Fibroblast of lung (primary cell): ENCODE data around the gene MBD5. TPM values are rescaled to one million over a fixed set of nuclear protein-coding genes. Genes with fewer than 3 reads are reported as not detected.

Source experiments
- DNase-seq, 2 donors: peaks; one replicate each; pipeline versions ENCODE4 v3.0.0 to v3.0.0-alpha.2; 2010; ENCODE audit warnings: low read depth in 2 of 2
- H2AFZ ChIP-seq: 2 replicates; pipeline ENCODE4 v1.5.1; 2012; ENCODE audit warnings: low read length, control low read depth, inconsistent platforms
- H3K27ac ChIP-seq: 2 replicates; pipeline ENCODE4 v1.5.1; 2011; ENCODE audit warnings: low read length, control low read depth; ENCODE audit not compliant: insufficient read depth
- H3K27me3 ChIP-seq: 2 replicates; pipeline ENCODE4 v1.5.1; 2011; ENCODE audit warnings: mild to moderate bottlenecking, low read length; ENCODE audit not compliant: control insufficient read depth, insufficient read depth
- H3K36me3 ChIP-seq: 2 replicates; pipeline ENCODE4 v1.5.1; 2011; ENCODE audit warnings: low read length; ENCODE audit not compliant: control insufficient read depth, insufficient read depth
- H3K4me1 ChIP-seq: 2 replicates; pipeline ENCODE4 v1.5.1; 2011; ENCODE audit warnings: low read length; ENCODE audit not compliant: control insufficient read depth, insufficient read depth; ENCODE audit errors: extremely low read depth
- H3K4me2 ChIP-seq: 2 replicates; pipeline ENCODE4 v1.5.1; 2011; ENCODE audit warnings: low read length, control low read depth; ENCODE audit not compliant: insufficient read depth; ENCODE audit errors: extremely low read depth
- H3K4me3 ChIP-seq, 4 experiments: fragments of 200-600 bp in 1 of 4; sonication (generic) in 1 of 4; replicated peaks in 1 of 4; 2 replicates each; pipeline ENCODE4 v1.5.1; 2011 to 2016; ENCODE audit warnings: low read length in 4 of 4, low read depth in 3 of 4, mild to moderate bottlenecking in 3 of 4, control low read depth in 2 of 4, inconsistent platforms in 1 of 4, mixed read lengths in 1 of 4; ENCODE audit not compliant: insufficient read depth in 1 of 4; ENCODE audit errors: control extremely low read depth in 1 of 4
- H3K79me2 ChIP-seq: 2 replicates; pipeline ENCODE4 v1.5.1; 2012; ENCODE audit warnings: mild to moderate bottlenecking, low read length, inconsistent platforms; ENCODE audit not compliant: control insufficient read depth, insufficient read depth
- H3K9ac ChIP-seq: 2 replicates; pipeline ENCODE4 v1.5.1; 2011; ENCODE audit warnings: mild to moderate bottlenecking, low read length, control low read depth; ENCODE audit not compliant: insufficient read depth
- H3K9me3 ChIP-seq: 2 replicates; pipeline ENCODE4 v1.5.1; 2012; ENCODE audit warnings: low read depth, low read length; ENCODE audit not compliant: control insufficient read depth, insufficient read depth
- H4K20me1 ChIP-seq: 2 replicates; pipeline ENCODE4 v1.5.1; 2011; ENCODE audit warnings: low read length; ENCODE audit not compliant: control insufficient read depth, insufficient read depth; ENCODE audit errors: extremely low read depth
- EZH2 ChIP-seq: IDR thresholded peaks from 2 replicates; pipeline ENCODE4 v1.5.1; 2012; ENCODE audit warnings: low read length, control low read depth, mild to moderate bottlenecking; ENCODE audit errors: missing control alignments
- polyA plus RNA-seq, 2 donors: library from polyadenylated mRNA; depleted of rRNA in 1 of 2; stranded (reverse) in 1 of 2; unstranded in 1 of 2; fragments of >200 nt; gene quantifications; 2 replicates each; pipeline ENCODE4 v1.2.1, GENCODE V29; 2011 to 2012; ENCODE audit warnings: missing spikeins in 1 of 2
- total RNA-seq: library from RNA; depleted of rRNA; stranded (reverse); fragments of >200 nt; gene quantifications from 2 replicates; pipeline ENCODE4 v1.2.1, GENCODE V29; 2014
- TF ChIP-seq, protein P1 (sequence below), 2 donors: IDR thresholded peaks in 1 of 2; conservative IDR thresholded peaks in 1 of 2; 1 replicate in 1 of 2; 2 replicates in 1 of 2; pipeline ENCODE4 v1.5.1; 2011 to 2012; ENCODE audit warnings: low read length in 2 of 2, control low read depth in 1 of 2, inconsistent platforms in 1 of 2, low read depth in 1 of 2, mild to moderate bottlenecking in 1 of 2

Gene MBD5
- total and polyA plus RNA-seq, 2 donors (not counting 1 experiment from before 2014, with no cell fraction given), result 26.1 to 32.4 TPM

DNA sequence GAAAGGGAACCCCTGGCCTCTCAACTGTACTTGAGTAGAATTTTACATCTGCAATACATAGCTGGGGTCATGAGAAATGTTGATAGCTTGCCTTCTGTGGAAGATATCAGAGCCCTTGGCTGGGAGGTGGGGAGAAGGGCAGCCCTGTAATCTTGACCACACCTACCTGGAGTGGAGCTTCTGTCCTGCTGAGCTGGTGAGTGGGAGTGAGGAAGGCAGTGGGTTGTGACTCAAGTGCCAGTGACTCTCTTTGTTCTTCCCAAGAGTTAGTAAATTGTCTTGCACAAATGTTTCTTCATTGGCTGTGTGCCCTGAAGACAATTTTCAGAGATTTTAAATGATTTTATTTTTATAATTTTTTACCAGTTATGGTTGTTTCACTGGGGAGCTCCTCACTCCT lies 277.3 kb downstream of the MBD5 start:
- no peaks in the 10 kb centered on the region for H4K20me1 ChIP-seq
- H3K79me2 ChIP-seq, result no peaks in the 10 kb centered on the region
- DNase-seq, result peak in 1 of 2 donors; percentile 39
- H3K27ac ChIP-seq, result no peak overlapping the region
- H3K9ac ChIP-seq, result no peak overlapping the region
- H3K4me3 ChIP-seq, result no peak overlapping the region
- H3K27me3 ChIP-seq, result no peaks in the 10 kb centered on the region
- H3K9me3 ChIP-seq, result no peaks in the 10 kb centered on the region
- no peak overlapping the region for H3K4me2 ChIP-seq
- no peak for TF ChIP-seq EZH2
- TF ChIP-seq, protein P1, sequence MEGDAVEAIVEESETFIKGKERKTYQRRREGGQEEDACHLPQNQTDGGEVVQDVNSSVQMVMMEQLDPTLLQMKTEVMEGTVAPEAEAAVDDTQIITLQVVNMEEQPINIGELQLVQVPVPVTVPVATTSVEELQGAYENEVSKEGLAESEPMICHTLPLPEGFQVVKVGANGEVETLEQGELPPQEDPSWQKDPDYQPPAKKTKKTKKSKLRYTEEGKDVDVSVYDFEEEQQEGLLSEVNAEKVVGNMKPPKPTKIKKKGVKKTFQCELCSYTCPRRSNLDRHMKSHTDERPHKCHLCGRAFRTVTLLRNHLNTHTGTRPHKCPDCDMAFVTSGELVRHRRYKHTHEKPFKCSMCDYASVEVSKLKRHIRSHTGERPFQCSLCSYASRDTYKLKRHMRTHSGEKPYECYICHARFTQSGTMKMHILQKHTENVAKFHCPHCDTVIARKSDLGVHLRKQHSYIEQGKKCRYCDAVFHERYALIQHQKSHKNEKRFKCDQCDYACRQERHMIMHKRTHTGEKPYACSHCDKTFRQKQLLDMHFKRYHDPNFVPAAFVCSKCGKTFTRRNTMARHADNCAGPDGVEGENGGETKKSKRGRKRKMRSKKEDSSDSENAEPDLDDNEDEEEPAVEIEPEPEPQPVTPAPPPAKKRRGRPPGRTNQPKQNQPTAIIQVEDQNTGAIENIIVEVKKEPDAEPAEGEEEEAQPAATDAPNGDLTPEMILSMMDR (conservative IDR thresholded peaks at IDR 0.05 in 1 of 2, IDR thresholded peaks at IDR 0.05 in 1 of 2; ENCODE audit: low read depth in 1 of 2, low read length in 2 of 2), result no peak
- H2AFZ ChIP-seq, result no peak overlapping the region
- H3K4me1 ChIP-seq, result no peaks in the 10 kb centered on the region
- H3K36me3 ChIP-seq, result no peaks in the 10 kb centered on the region

DNA sequence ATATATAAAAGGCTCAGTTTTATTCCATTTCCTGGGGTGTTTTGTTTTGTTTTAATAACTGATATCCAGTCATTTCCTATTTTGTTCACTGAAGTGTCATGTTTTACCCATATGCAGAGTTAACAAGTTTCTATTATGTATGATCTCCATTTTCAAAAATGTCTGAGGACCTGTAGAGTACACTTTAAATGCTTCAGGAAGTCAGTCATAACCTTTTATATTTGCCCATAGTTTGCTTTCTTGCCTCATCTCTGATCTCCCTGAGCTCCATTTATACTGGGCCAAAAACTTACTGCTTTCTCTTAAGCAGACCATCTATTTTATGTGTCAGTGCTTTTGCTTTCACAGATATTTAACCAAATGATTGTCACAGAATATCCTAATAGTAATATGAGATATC lies 278.7 kb downstream of the MBD5 start:
- no peaks in the 10 kb centered on the region for H3K79me2 ChIP-seq
- no peak overlapping the region for H3K4me2 ChIP-seq
- TF ChIP-seq, protein P1 (conservative IDR thresholded peaks at IDR 0.05 in 1 of 2, IDR thresholded peaks at IDR 0.05 in 1 of 2; ENCODE audit: low read depth in 1 of 2, low read length in 2 of 2), result no peak
- TF ChIP-seq EZH2, result no peak
- H3K4me1 ChIP-seq, result no peaks in the 10 kb centered on the region
- H3K4me3 ChIP-seq, result no peak overlapping the region
- no peaks in the 10 kb centered on the region for H3K36me3 ChIP-seq
- DNase-seq, result no peak
- no peaks in the 10 kb centered on the region for H3K27me3 ChIP-seq
- no peak overlapping the region for H3K9ac ChIP-seq
- H2AFZ ChIP-seq, result no peak overlapping the region
- no peaks in the 10 kb centered on the region for H3K9me3 ChIP-seq
- H3K27ac ChIP-seq, result no peak overlapping the region
- H4K20me1 ChIP-seq, result no peaks in the 10 kb centered on the region

DNA sequence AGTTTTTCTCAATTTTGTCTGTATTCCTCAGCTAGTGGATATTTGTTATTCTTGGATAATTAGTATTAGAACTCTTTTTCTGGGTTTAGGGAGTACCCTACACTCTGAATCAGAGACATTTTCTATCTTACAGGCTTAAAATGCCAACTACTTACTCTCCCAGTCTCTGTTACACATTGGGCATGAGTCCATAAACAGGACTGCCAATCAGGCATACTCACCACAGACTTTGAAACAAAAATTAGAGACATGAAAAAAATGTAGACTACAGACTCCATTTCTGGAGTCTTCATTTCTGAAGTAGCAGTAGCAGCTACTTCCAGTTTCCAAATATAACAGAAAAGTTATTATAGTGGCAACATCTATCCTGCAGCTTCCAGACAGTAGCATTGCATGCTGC lies 279.7 kb downstream of the MBD5 start:
- H3K79me2 ChIP-seq, result no peaks in the 10 kb centered on the region
- no peaks in the 10 kb centered on the region for H3K4me1 ChIP-seq
- no peak overlapping the region for H3K27ac ChIP-seq
- H3K36me3 ChIP-seq, result no peaks in the 10 kb centered on the region
- H3K4me3 ChIP-seq, result no peak overlapping the region
- no peaks in the 10 kb centered on the region for H3K27me3 ChIP-seq
- no peak overlapping the region for H2AFZ ChIP-seq
- H4K20me1 ChIP-seq, result no peaks in the 10 kb centered on the region
- H3K9me3 ChIP-seq, result no peaks in the 10 kb centered on the region
- TF ChIP-seq, protein P1 (conservative IDR thresholded peaks at IDR 0.05 in 1 of 2, IDR thresholded peaks at IDR 0.05 in 1 of 2; ENCODE audit: low read depth in 1 of 2, low read length in 2 of 2), result no peak
- TF ChIP-seq EZH2, result no peak
- DNase-seq, result peak in 1 of 2 donors; percentile 66
- H3K9ac ChIP-seq, result no peak overlapping the region
- H3K4me2 ChIP-seq, result no peak overlapping the region
